Astrocyte (in vitro differentiated cells and primary cell): ENCODE measurements around the gene FAM236B.
"Not testable (repeated sequence)": the region's sequence is repeated elsewhere in the genome, so short reads cannot be mapped to it uniquely, and the experiment has no call there.

Experiments used
- EZH2 ChIP-seq: IDR thresholded peaks from 2 replicates; pipeline ENCODE4 v1.6.1; 2012; ENCODE audit warnings: mild to moderate bottlenecking, low read length, inconsistent platforms; ENCODE audit not compliant: insufficient read depth
- TF ChIP-seq, protein P1 (sequence below): IDR thresholded peaks from 2 replicates; pipeline ENCODE4 v1.5.1; 2011; ENCODE audit warnings: low read depth, mild to moderate bottlenecking, inconsistent platforms, low read length, moderate library complexity; ENCODE audit not compliant: insufficient read depth

DNA sequence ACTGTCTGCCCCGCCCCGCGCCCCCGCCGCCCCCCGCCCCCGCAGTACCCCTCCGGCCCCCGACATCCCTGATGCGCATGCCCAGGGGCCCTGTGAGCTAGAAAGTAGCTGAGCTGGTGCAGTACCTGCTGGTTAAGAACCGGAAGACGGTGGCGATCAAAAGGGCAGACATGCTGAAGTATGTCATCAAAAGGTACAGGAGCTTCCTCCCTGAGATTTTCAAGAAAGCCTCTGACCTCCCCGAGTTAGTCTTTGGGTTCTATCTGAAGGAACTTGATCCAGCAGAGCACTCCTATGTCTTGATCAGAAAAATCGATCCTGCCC is 5.0 kb downstream of the FAM236B start:
- TF ChIP-seq, protein P1, sequence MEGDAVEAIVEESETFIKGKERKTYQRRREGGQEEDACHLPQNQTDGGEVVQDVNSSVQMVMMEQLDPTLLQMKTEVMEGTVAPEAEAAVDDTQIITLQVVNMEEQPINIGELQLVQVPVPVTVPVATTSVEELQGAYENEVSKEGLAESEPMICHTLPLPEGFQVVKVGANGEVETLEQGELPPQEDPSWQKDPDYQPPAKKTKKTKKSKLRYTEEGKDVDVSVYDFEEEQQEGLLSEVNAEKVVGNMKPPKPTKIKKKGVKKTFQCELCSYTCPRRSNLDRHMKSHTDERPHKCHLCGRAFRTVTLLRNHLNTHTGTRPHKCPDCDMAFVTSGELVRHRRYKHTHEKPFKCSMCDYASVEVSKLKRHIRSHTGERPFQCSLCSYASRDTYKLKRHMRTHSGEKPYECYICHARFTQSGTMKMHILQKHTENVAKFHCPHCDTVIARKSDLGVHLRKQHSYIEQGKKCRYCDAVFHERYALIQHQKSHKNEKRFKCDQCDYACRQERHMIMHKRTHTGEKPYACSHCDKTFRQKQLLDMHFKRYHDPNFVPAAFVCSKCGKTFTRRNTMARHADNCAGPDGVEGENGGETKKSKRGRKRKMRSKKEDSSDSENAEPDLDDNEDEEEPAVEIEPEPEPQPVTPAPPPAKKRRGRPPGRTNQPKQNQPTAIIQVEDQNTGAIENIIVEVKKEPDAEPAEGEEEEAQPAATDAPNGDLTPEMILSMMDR = not testable (repeated sequence)
- not testable (repeated sequence) for TF ChIP-seq EZH2
